Ramos (cell line): ENCODE results near the gene CYP4X1.
"Not testable (repeated sequence)": the region's sequence is repeated elsewhere in the genome, so short reads cannot be mapped to it uniquely, and the experiment has no call there.

Experiments used
- in situ Hi-C: fragments of 300-500 bp; cut with MboI; formaldehyde crosslinking; loops from one replicate; pipeline ENCODE4 v1.14.3; 2022; ENCODE audit warnings: low sequenced_read_pairs; ENCODE audit not compliant: unreplicated experiment

The CYP4X1 gene

GRCh38 chr1:47069080-47069479 lies 45.6 kb downstream of the CYP4X1 start:
- in situ Hi-C loops: not testable (repeated sequence)

GRCh38 chr1:47069509-47069908 lies 46.0 kb downstream of the CYP4X1 start:
- in situ Hi-C loops: not testable (repeated sequence)

GRCh38 chr1:47089356-47089755 lies 65.9 kb downstream of the CYP4X1 start:
- in situ Hi-C loops: loop anchor here (25.0 kb wide), 1 partner anchor 227 kb away; no protein-coding TSS in a partner anchor

- in situ Hi-C loops: loop anchor here (25.0 kb wide), 1 partner anchor 229 kb away; no protein-coding TSS in a partner anchor
Measured at GRCh38 chr1:47091476-47091875, 68.0 kb downstream of the CYP4X1 start.
